Endodermal cell (in vitro differentiated cells): ENCODE results near the gene WSB1. TPM values are rescaled to one million over a fixed set of nuclear protein-coding genes. Genes with fewer than 3 reads are reported as not detected.

Source experiments
- DNase-seq: peaks from one replicate; pipeline ENCODE4 v3.0.0-alpha.2; 2017
- H3K27ac ChIP-seq: 2 replicates; pipeline ENCODE4 v1.5.1; 2013; ENCODE audit warnings: mild to moderate bottlenecking, low read depth, low read length, moderate library complexity
- H3K27me3 ChIP-seq: 2 replicates; pipeline ENCODE4 v1.6.1; 2013; ENCODE audit warnings: mild to moderate bottlenecking, low read length, moderate library complexity; ENCODE audit not compliant: insufficient read depth, control insufficient read depth, poor library complexity, severe bottlenecking
- H3K36me3 ChIP-seq: 2 replicates; pipeline ENCODE4 v1.7.0; 2013; ENCODE audit warnings: mild to moderate bottlenecking, low read length, moderate library complexity; ENCODE audit not compliant: control insufficient read depth, insufficient read depth
- H3K4me1 ChIP-seq: one replicate; pipeline ENCODE4 v1.7.0; 2013; ENCODE audit warnings: low read length; ENCODE audit not compliant: control insufficient read depth, insufficient read depth
- H3K4me3 ChIP-seq: 2 replicates; pipeline ENCODE4 v1.5.1; 2013; ENCODE audit warnings: mild to moderate bottlenecking, low read length, moderate library complexity
- H3K9ac ChIP-seq: 2 replicates; pipeline ENCODE4 v1.6.1; 2013; ENCODE audit warnings: mild to moderate bottlenecking, low read length, moderate library complexity; ENCODE audit not compliant: poor library complexity, severe bottlenecking; ENCODE audit errors: extremely low read depth
- H3K9me3 ChIP-seq: 2 replicates; pipeline ENCODE4 v1.6.1; 2013; ENCODE audit warnings: mild to moderate bottlenecking, low read length, moderate library complexity; ENCODE audit not compliant: control insufficient read depth
- H3K27ac Mint-ChIP-seq: 2 replicates; pipeline ENCODE4 v1.8.0; 2020; ENCODE audit warnings: mixed read lengths
- H3K27me3 Mint-ChIP-seq: 2 replicates; pipeline ENCODE4 v1.8.0; 2021; ENCODE audit warnings: mild to moderate bottlenecking, mixed read lengths; ENCODE audit not compliant: insufficient read depth
- H3K36me3 Mint-ChIP-seq: 2 replicates; pipeline ENCODE4 v1.8.0; 2020; ENCODE audit warnings: low read depth, mixed read lengths
- H3K4me1 Mint-ChIP-seq: 2 replicates; pipeline ENCODE4 v1.8.0; 2020; ENCODE audit warnings: mixed read lengths
- H3K4me3 Mint-ChIP-seq: 2 replicates; pipeline ENCODE4 v1.8.0; 2020; ENCODE audit warnings: mild to moderate bottlenecking, moderate library complexity, mixed read lengths
- H3K9me3 Mint-ChIP-seq: 2 replicates; pipeline ENCODE4 v1.8.0; 2020; ENCODE audit warnings: mild to moderate bottlenecking, mixed read lengths
- CTCF ChIP-seq: fragments of 200-600 bp; sonication (generic); conservative IDR thresholded peaks from 2 replicates; pipeline ENCODE4 v1.5.0; 2021; ENCODE audit warnings: antibody characterized with exemption, mild to moderate bottlenecking
- WGBS, 2 experiments: methylation state at CpG; one replicate each; pipeline versions ENCODE4 v1.1.5 to v1.1.7; 2013; ENCODE audit warnings: missing lambda C conversion rate in 2 of 2, mixed read lengths in 1 of 2; ENCODE audit not compliant: insufficient coverage in 1 of 2, insufficient read length in 1 of 2; 5-methylcytosine and 5-hydroxymethylcytosine counted together
- total RNA-seq, 2 donors: library from RNA; stranded (reverse); fragmentation: NEBNext Ultra II Directional in 1 of 2; extraction: Animal tissue kit (Norgen Biotek cat#: 25700) in 1 of 2; gene quantifications; 2 replicates in 1 of 2; 3 replicates in 1 of 2; pipeline ENCODE4 v1.2.1, GENCODE V29; 2021

The WSB1 gene
- total RNA-seq, 2 donors from 2014 or later, result 236 to 270 TPM

GRCh38 chr17:27294689-27295630 is 1.0 kb downstream of the WSB1 start:
- H3K9me3 Mint-ChIP-seq, result no peaks in the 10 kb centered on the region
- Histone ChIP-seq H3K4me3 (peak overlapping the region; percentile 99), H3K27ac (peak overlapping the region; percentile 95), H3K4me1 (peaks cover 4% of the 10 kb centered on the region), H3K9me3 (no peaks in the 10 kb centered on the region), H3K36me3 (peaks cover 15% of the 10 kb centered on the region), H3K9ac (peak overlapping the region; percentile 93), H3K27me3 (no peaks in the 10 kb centered on the region)
- 0 to 1% methylated on average over 11 to 21 of the region's 21 CpGs for WGBS, 2 experiments
- peak overlapping the region; percentile 100 for H3K27ac Mint-ChIP-seq
- H3K36me3 Mint-ChIP-seq, result peaks cover 13% of the 10 kb centered on the region
- peak overlapping the region; percentile 100 for H3K4me3 Mint-ChIP-seq
- TF ChIP-seq CTCF, result no peak
- peak; percentile 78 for DNase-seq
- H3K27me3 Mint-ChIP-seq, result no peaks in the 10 kb centered on the region
- H3K4me1 Mint-ChIP-seq, result peaks cover 29% of the 10 kb centered on the region

- peak overlapping the region; percentile 93 for H3K9ac ChIP-seq
- no peaks in the 10 kb centered on the region for H3K27me3 Mint-ChIP-seq
- peaks cover 13% of the 10 kb centered on the region for H3K36me3 Mint-ChIP-seq
- peaks cover 18% of the 10 kb centered on the region for H3K36me3 ChIP-seq
- no peaks in the 10 kb centered on the region for H3K27me3 ChIP-seq
- peaks cover 4% of the 10 kb centered on the region for H3K4me1 ChIP-seq
- no peak overlapping the region for H3K27ac Mint-ChIP-seq
- TF ChIP-seq CTCF, result no peak
- H3K4me3 Mint-ChIP-seq, result peak overlapping the region; percentile 100
- peaks cover 29% of the 10 kb centered on the region for H3K4me1 Mint-ChIP-seq
- H3K9me3 Mint-ChIP-seq, result no peaks in the 10 kb centered on the region
- DNase-seq, result no peak
- no peaks in the 10 kb centered on the region for H3K9me3 ChIP-seq
- H3K27ac ChIP-seq, result no peak overlapping the region
- peak overlapping the region; percentile 99 for H3K4me3 ChIP-seq
- 20 to 86% methylated on average over 1 to 9 of the region's 10 CpGs for WGBS, 2 experiments
These were observed 2.0 kb downstream of the WSB1 start for GRCh38 chr17:27295945-27296344.

- Mint-ChIP-seq H3K36me3 (peaks cover 17% of the 10 kb centered on the region), H3K4me1 (peaks cover 29% of the 10 kb centered on the region), H3K27me3 (no peaks in the 10 kb centered on the region), H3K27ac (peak overlapping the region; percentile 53), H3K9me3 (no peaks in the 10 kb centered on the region), H3K4me3 (peak overlapping the region; percentile 100)
- no peak for TF ChIP-seq CTCF
- Histone ChIP-seq H3K9ac (no peak overlapping the region), H3K4me3 (peak overlapping the region; percentile 99), H3K4me1 (peaks cover 4% of the 10 kb centered on the region), H3K36me3 (peaks cover 23% of the 10 kb centered on the region), H3K9me3 (no peaks in the 10 kb centered on the region), H3K27ac (no peak overlapping the region), H3K27me3 (no peaks in the 10 kb centered on the region)
- DNase-seq, result no peak
- WGBS, 2 experiments, result 93% methylated on average over 1 of the region's 2 CpGs; no CpG with 5 or more reads in 1 of the 2 experiments
These were observed 2.6 kb downstream of the WSB1 start for GRCh38 chr17:27296428-27296979.
